ENCODE measurements around the gene MTFR1L.

The MTFR1L gene

DNA sequence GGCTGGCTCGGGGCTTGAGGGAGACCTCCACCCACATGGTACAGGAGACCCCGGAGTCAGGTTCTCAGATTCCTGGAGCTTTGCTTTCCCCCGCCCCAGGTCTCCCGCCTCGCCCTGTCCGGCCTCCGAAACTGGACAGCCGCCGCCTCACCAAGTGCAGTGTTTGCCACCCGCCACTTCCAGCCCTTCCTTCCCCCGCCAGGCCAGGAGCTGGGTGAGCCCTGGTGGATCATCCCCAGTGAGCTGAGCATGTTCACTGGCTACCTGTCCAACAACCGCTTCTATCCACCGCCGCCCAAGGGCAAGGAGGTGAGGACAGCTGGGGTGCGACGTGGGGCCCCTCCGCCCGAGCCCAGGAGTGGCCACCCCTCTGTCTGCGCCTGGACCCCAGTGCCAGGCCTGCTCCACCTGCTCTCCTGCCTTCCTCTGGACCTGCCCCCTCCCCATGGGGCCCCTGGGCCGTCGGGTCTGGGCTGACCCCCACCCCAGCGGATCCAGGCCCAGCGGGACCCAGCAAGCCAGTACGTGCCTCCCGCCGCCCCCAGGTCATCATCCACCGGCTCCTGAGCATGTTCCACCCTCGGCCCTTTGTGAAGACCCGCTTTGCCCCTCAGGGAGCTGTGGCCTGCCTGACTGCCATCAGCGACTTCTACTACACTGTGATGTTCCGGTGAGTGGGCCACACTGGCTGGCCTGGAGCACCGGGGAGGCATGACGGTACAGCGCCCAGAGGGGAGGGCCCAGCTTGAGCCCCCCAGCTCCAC, 11.1 kb upstream of the MTFR1L start:
- DNase-seq, result no peak

- no peak for DNase-seq
These were observed 10.3 kb upstream of the MTFR1L start for GRCh38 chr1:25809283-25809926.

- DNase-seq, result no peak
These were observed 9.8 kb upstream of the MTFR1L start for GRCh38 chr1:25809929-25810328.

DNA sequence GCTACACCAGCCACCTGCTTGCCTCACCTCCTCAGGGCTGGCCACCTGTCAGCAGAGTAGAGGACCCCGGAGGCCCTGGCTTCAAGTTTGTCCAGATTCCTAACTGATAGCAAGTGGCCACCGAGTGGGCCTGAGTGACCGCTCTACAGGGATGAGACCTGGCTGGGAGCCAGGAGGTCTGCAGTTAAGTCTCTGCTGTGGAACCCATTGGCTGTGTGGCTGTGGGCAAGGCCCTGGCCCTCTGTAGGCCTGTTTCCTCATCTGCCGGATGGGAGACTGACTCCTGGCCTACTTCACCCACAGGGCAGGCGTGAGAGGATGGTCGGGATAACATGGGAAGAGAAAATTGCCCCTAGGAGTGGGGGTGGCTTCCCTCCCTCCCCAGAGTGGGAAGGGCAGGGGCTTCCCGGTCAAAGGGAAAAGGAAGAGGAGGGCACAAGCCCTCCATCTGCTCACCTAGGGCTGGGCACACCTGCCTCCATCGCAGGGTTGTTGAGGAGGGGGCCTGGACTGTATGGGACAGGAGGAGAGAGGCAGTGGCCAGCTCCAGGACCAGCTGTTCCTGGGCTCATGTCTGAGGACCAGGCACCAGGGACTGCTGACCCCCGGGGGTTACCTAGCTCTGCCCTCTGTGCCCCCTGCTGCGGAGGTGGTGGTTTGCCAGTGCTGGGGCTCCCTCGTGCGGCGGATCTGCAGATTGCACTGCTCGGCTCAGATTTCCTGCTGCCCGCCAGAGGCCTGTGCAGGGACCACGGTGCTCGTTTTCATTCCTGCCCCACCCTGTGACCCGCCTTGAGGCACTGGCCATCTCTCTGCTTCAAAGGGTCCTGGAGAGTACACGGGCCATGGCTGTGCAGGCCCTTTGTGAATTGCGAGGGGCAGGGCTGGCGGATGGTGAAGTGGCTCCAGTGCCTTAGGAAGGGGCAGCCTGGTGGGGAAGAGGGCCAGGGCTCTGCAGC, 9.1 kb upstream of the MTFR1L start:
- peak; percentile 70 for DNase-seq

DNA sequence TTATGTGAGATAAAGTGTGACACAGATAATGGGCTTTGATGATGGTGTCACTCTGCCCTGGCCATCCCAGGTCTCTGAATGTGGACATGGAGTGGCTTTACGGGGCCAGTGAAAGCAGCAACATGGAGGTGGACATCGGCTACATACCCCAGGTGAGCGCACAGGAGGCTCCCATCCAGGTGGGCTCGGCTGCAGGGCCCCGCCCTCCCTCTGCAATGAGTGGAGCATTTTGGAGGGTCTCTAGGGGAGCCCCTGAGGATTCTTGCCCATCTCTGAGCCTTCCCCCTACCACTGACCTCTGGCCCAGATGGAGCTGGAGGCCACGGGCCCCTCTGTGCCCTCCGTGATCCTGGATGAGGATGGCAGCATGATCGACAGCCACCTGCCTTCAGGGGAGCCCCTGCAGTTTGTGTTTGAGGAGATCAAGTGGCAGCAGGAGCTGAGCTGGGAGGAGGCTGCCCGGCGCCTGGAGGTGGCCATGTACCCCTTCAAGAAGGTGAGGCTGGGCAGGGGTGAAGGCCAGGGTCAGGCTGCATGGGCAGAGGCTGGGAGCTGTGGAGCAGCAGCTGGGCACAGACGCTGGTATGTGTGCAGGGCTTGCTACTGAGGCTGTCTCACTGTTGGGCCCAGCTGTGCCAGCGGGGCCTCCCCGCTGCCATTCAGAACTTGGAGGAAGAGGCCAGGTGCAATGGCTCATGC, 8.2 kb upstream of the MTFR1L start:
- DNase-seq, result no peak

- DNase-seq, result no peak
These were observed 6.6 kb upstream of the MTFR1L start for GRCh38 chr1:25813071-25813733.

DNA sequence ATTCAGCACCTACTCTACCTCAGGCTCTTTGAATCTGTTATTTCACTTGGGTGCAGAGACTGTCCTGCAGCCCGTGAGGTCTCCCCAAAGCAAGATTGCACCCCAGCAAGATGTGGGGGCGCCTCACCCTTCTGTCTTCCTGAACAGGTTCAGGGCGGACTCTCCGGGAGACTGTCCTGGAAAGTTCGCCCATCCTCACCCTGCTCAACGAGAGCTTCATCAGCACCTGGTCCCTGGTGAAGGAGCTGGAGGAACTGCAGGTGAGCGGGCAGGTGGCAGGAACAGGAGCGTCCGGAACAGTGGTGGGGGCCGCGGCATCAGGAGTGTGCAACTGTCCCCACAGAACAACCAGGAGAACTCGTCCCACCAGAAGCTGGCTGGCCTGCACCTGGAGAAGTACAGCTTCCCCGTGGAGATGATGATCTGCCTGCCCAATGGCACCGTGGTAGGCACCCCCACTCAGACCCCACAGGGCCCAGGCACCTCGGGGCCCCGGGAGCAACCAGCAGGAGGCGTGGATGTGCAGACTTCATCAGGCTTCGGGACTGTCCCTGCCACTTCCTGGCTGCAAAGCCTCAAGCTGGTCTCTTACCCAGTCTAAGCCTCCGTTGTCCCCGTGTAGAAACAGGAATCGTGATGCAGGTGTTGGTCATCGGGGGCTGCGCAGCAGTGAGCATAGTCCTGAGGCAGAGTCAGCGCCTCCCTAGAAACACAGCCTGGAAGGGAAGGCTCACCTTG, 5.9 kb upstream of the MTFR1L start:
- no peak for DNase-seq

- no peak for DNase-seq
These were observed 5.1 kb upstream of the MTFR1L start for GRCh38 chr1:25814549-25815087.

- no peak for DNase-seq
These were observed 4.3 kb upstream of the MTFR1L start for GRCh38 chr1:25815208-25816111.

- no peak for DNase-seq
These were observed 3.5 kb upstream of the MTFR1L start for GRCh38 chr1:25816112-25816718.

- DNase-seq, result no peak
These were observed 1.8 kb upstream of the MTFR1L start for GRCh38 chr1:25817840-25818501.

- no peak for DNase-seq
These were observed 1.2 kb upstream of the MTFR1L start for GRCh38 chr1:25818569-25818968.

- peak; percentile 55 for DNase-seq
These were observed 725 bp downstream of the MTFR1L start for GRCh38 chr1:25820247-25821111.

- no peak for DNase-seq
These were observed 1.3 kb downstream of the MTFR1L start for GRCh38 chr1:25821112-25821476.

DNA sequence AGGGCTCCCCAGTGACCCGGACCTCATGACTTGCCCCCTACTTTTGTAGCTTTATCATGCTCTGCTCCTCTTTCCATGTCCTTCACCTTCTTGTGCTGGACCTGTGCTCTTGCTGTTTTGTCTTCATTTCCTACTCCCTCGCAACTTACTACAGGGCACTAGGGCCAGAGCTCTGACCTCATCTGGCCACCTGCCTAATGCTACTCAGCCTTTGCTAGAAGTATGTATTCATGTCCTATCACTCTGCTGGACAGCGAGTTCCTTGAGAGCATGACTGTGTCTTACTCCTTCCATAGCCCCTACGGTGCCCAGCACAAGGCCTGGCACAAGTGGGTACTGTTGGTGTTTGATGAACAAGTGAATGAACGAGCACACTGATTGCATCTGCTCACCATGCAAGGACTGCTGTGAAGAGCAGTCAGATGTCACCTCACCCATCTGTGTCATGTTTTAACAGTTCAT, 1.9 kb downstream of the MTFR1L start:
- DNase-seq, result no peak

DNA sequence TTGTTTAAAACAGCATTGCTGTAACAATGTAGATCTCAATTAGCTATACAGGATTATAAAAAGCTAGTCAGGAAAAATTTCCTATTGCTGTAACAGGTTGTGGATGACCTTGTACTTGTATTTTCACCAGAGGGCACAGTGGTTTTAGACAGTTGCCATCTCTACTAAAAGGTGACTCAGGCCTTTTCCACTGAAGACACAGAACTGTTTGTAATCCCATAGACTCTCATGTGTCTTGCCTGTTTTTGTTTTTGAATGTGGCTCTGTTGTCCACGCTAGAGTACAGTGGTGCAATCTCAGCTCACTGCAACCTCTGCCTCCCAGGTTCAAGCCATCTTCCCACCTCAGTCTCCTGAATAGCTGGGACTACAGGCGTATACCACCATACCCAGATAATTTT, 5.9 kb downstream of the MTFR1L start:
- no peak for DNase-seq

- no peak for DNase-seq
These were observed 6.8 kb downstream of the MTFR1L start for GRCh38 chr1:25826571-25826970.

GRCh38 chr1:25828491-25828890, 8.7 kb downstream of the MTFR1L start:
- no peak for DNase-seq

Data from activated CD4-positive, alpha-beta T cell treated with anti-CD3 and anti-CD28 coated beads for 1 hour (primary cell).